Astrocyte of the spinal cord (primary cell): Measurements from ENCODE around the gene ADGRV1.
A peak's percentile ranks its signal among the peaks of the same experiment; 100 is the strongest.

Experiments used
- DNase-seq: peaks from one replicate; pipeline ENCODE4 v3.0.0; 2011; ENCODE audit warnings: low read depth, low spot score
- H3K4me3 ChIP-seq: 2 replicates; pipeline ENCODE4 v1.5.1; 2011; ENCODE audit warnings: low read depth, mild to moderate bottlenecking, low read length, moderate library complexity
- in situ Hi-C: cut with HindIII; loops from 2 replicates; pipeline ENCODE4 v1.10.0; 2017; ENCODE audit warnings: low sequenced_read_pairs
- TF ChIP-seq, protein P1 (sequence below): IDR thresholded peaks from 2 replicates; pipeline ENCODE4 v1.5.1; 2012; ENCODE audit warnings: low read depth, mild to moderate bottlenecking, low read length, inconsistent platforms

ADGRV1 gene

DNA sequence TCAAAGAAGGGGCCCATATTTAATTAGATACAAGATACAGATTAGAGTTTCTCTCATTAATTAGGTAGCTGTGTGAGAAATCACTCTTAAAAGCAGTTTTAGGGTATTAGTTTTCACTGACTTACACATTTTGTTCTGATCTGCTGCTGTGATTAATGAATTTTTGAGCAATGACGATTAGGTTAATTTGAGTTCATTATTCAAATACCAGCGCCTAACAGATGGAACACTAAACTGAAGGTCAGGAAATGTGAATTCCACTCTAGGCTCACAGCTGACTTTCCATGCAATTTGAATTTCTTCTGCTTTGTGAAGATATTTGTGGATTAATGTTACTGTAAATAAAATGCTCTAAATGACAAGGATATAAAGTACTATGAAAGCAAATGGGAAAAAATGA, 380.6 kb downstream of the ADGRV1 start:
- in situ Hi-C loops, result no loop called here
- H3K4me3 ChIP-seq, result no peak overlapping the region
- TF ChIP-seq, protein P1, sequence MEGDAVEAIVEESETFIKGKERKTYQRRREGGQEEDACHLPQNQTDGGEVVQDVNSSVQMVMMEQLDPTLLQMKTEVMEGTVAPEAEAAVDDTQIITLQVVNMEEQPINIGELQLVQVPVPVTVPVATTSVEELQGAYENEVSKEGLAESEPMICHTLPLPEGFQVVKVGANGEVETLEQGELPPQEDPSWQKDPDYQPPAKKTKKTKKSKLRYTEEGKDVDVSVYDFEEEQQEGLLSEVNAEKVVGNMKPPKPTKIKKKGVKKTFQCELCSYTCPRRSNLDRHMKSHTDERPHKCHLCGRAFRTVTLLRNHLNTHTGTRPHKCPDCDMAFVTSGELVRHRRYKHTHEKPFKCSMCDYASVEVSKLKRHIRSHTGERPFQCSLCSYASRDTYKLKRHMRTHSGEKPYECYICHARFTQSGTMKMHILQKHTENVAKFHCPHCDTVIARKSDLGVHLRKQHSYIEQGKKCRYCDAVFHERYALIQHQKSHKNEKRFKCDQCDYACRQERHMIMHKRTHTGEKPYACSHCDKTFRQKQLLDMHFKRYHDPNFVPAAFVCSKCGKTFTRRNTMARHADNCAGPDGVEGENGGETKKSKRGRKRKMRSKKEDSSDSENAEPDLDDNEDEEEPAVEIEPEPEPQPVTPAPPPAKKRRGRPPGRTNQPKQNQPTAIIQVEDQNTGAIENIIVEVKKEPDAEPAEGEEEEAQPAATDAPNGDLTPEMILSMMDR, result no peak
- DNase-seq, result no peak

DNA sequence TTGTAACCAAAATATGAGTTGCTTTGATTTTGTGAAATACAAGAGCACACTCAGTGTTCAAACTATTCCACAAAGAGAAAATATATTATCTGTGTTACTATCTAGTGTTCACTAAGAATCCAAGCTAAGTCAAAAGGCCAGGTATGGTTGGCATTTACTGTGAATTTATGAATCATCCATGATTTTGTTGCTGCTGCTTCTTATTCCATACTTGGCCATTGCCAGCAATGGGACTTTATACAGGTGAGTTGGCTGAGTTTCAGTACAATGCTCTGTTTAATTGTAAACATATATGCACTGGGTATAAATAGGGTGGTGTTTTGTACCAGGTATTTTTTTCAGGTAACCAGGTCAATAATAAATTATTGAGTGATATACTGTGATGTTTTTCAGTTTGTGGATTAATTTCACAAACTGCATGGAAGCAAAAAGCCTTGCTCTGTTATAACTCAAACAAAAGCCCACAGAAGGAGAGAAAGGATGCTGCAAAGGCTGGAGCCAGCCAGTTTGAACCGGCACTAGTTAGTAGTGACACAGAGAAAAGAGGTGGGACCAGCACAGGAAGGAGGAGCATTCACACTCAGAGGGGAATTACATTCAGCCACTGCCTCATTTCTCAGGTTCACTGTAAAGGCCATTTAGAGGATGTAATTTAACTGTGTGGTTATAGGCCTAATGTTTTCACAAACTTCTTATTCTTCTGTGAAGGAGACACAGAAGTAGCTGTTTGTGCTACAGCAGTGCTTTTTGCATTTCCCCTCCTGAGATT, 381.8 kb downstream of the ADGRV1 start:
- H3K4me3 ChIP-seq, result no peak overlapping the region
- in situ Hi-C loops, result no loop called here
- DNase-seq, result peak; percentile 26
- TF ChIP-seq, protein P1, result no peak

DNA sequence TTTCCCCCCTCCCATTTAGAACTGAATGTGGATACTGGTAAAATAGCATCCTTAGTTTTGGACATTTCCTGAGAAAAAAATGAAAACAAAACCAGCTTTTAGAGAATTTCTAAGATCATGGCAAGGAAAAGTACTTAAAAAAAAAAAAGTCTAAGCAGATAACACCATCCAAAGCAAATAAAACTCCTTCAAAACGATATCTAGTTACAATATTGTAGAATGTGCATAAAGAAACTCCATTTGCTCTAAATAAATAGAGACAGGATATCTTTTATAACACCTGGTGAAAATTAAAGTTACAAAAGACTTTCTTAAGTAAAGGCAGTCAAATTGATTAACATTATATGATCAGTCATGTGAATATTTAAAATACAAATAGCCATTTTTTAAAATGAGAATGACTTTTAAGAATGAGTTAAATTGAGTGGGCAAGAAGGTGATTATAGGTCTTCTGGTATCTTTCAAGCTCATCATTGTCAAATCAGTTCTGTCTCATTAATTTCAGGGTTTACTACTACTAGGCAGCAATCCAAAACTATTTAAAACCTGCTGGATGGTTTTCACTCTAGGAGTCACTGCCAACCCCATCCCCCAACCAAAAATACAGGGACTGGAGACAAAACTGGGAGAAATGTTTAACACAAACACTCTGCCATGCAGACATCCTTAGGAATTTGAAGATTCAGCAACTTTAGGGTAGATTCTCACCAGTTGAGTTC, 382.6 kb downstream of the ADGRV1 start:
- no peak overlapping the region for H3K4me3 ChIP-seq
- TF ChIP-seq, protein P1, result no peak
- DNase-seq, result no peak
- in situ Hi-C loops, result no loop called here

DNA sequence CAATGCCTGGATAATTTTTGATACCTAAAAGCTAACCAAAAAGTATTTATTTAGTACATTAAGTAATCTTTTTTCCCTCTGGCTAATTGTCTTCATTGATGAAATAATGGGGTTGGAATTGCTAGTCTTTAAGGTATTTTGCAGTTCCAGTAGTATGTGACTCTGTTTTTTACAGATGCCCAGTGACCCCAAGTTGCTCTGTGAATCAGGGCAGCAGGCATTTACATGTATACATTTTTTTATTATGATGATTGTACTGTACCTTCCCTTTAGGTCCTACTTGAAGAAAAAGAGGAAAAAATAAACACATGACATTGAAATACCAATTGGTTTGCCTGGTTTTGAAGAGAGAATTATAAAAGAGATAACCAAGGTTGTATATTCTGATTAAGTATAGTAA, 385.5 kb downstream of the ADGRV1 start:
- H3K4me3 ChIP-seq, result no peak overlapping the region
- in situ Hi-C loops, result no loop called here
- TF ChIP-seq, protein P1, result no peak
- DNase-seq, result no peak

DNA sequence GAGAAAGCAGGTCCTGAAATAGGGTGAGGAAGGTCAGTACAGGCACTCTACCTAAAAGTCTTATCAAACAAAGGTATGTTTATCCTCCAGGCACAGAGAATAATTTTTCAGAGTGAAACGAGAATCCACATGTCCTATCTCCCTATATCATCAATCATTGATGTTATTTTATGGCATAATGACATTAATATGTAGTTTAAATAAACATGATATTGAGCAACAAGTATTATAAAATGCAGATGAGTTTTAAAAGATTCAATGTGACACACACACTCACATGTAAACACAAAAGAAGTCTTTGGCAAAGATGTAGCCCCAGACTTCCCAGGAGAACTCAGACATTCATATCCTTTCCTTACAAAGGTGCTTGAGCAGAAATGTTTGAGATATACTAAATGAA, 389.1 kb downstream of the ADGRV1 start:
- in situ Hi-C loops, result no loop called here
- TF ChIP-seq, protein P1, result no peak
- no peak for DNase-seq
- no peak overlapping the region for H3K4me3 ChIP-seq

DNA sequence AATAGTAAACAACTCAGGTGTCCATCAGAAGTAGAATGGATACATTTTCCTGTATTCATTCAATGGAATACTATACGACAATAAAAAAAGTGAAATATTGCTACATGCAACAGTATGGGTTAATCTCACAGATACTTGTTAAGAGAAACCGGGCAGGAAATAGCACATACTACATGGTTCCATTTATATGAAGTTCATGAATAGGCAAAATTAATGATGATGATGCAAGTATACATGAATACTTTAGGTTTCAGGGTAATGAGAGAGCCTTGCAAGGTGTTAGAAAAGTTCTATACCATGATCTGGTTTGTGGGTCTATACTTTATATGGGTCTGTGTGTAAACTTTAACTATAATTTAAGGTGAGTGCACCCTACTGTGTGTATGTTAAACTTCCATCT, 390.4 kb downstream of the ADGRV1 start:
- H3K4me3 ChIP-seq, result no peak overlapping the region
- TF ChIP-seq, protein P1, result no peak
- in situ Hi-C loops, result no loop called here
- DNase-seq, result no peak
